Erythroblast (primary cell): ENCODE data around the gene GDF3.
"Not testable (repeated sequence)": the region's sequence is repeated elsewhere in the genome, so short reads cannot be mapped to it uniquely, and the experiment has no call there.

Experiments
- DNase-seq, 2 experiments: peaks; one replicate each; lab custom pipeline; 2025; lab: John Stamatoyannopoulos, UW
- GATA1 ChIP-seq: IDR thresholded peaks from 2 replicates; pipeline ENCODE4 v1.6.1; 2011; ENCODE audit warnings: low read depth, mild to moderate bottlenecking, control low read depth, low read length, moderate library complexity
- POLR2A ChIP-seq: IDR thresholded peaks from 2 replicates; pipeline ENCODE4 v1.6.1; 2011; ENCODE audit warnings: mild to moderate bottlenecking, low read length

Gene GDF3

GRCh38 chr12:7695566-7696197, at the start of gene GDF3:
GDF3 (minus strand) TSS chr12:7695775; CDS start chr12:7695728, 47 bp downstream.
- TF ChIP-seq GATA1, result no peak
- no peak for TF ChIP-seq POLR2A
- DNase-seq, result peak in 1 of 2 experiments; percentile 21

GRCh38 chr12:7732993-7733392, 37.4 kb upstream of the GDF3 start:
- TF ChIP-seq GATA1, result no peak
- TF ChIP-seq POLR2A, result no peak
- DNase-seq, result no peak

GRCh38 chr12:7731486-7731885, 35.9 kb upstream of the GDF3 start:
- TF ChIP-seq POLR2A (no peak), GATA1 (no peak)

GRCh38 chr12:7730984-7731383, 35.4 kb upstream of the GDF3 start:
- DNase-seq, result not testable (repeated sequence)

More at GRCh38 chr12:7731486-7731885, 35.9 kb upstream of the GDF3 start:
- DNase-seq, result no peak

- TF ChIP-seq GATA1 (no peak), POLR2A (no peak)
Observed at GRCh38 chr12:7729746-7730145, 34.2 kb upstream of the GDF3 start.

GRCh38 chr12:7723926-7724325, 28.4 kb upstream of the GDF3 start:
- TF ChIP-seq GATA1 (no peak), POLR2A (no peak)
- DNase-seq, result peak in 1 of 2 experiments; percentile 32

More at GRCh38 chr12:7729746-7730145, 34.2 kb upstream of the GDF3 start:
- DNase-seq, result no peak

GRCh38 chr12:7719946-7720730, 24.6 kb upstream of the GDF3 start:
- DNase-seq, result no peak
- TF ChIP-seq GATA1, result no peak
- TF ChIP-seq POLR2A, result no peak

- no peak for TF ChIP-seq GATA1
- TF ChIP-seq POLR2A, result no peak
- peak; percentile 29 to 43 for DNase-seq
Observed at GRCh38 chr12:7716381-7716780, 20.8 kb upstream of the GDF3 start.

GRCh38 chr12:7712841-7713442, 17.4 kb upstream of the GDF3 start:
- DNase-seq, result no peak
- TF ChIP-seq GATA1, result no peak
- no peak for TF ChIP-seq POLR2A

GRCh38 chr12:7711133-7711532, 15.6 kb upstream of the GDF3 start, which contains the start of gene DPPA3:
DPPA3 (plus strand) TSS chr12:7711433; CDS start chr12:7711571, 138 bp downstream.
- no peak for TF ChIP-seq POLR2A
- no peak for DNase-seq

GRCh38 chr12:7709969-7710675, 14.5 kb upstream of the GDF3 start:
- DNase-seq, result no peak
- TF ChIP-seq GATA1 (no peak), POLR2A (no peak)

GRCh38 chr12:7705846-7706245, 10.3 kb upstream of the GDF3 start:
- DNase-seq, result no peak

GRCh38 chr12:7695237-7695560, 376 bp downstream of the GDF3 start:
- no peak for DNase-seq

More at GRCh38 chr12:7705846-7706245, 10.3 kb upstream of the GDF3 start:
- no peak for TF ChIP-seq GATA1
- TF ChIP-seq POLR2A, result no peak

GRCh38 chr12:7694556-7695236, 879 bp downstream of the GDF3 start:
- no peak for TF ChIP-seq GATA1
- no peak for TF ChIP-seq POLR2A
- DNase-seq, result no peak

More at GRCh38 chr12:7695237-7695560, 376 bp downstream of the GDF3 start:
- TF ChIP-seq POLR2A (no peak), GATA1 (no peak)
